Trophoblast cell (in vitro differentiated cells and primary cell): ENCODE data around the gene B3GLCT.

Experiments
- DNase-seq, 2 donors: peaks; one replicate each; pipeline ENCODE4 v3.0.0-alpha.2; 2016
- H2AFZ ChIP-seq: 2 replicates; pipeline ENCODE4 v1.6.1; 2013; ENCODE audit warnings: low read length, moderate library complexity, mild to moderate bottlenecking; ENCODE audit not compliant: insufficient read depth, poor library complexity
- H2AK5ac ChIP-seq: 2 replicates; pipeline ENCODE4 v1.6.1; 2013; ENCODE audit warnings: mild to moderate bottlenecking, low read length
- H2BK120ac ChIP-seq: 2 replicates; pipeline ENCODE4 v1.6.1; 2013; ENCODE audit warnings: low read length, mild to moderate bottlenecking, moderate library complexity; ENCODE audit not compliant: insufficient read depth, poor library complexity
- H2BK12ac ChIP-seq: 2 replicates; pipeline ENCODE4 v1.6.1; 2013; ENCODE audit warnings: mild to moderate bottlenecking, low read length, moderate library complexity
- H2BK5ac ChIP-seq: 2 replicates; pipeline ENCODE4 v1.6.1; 2013; ENCODE audit warnings: low read length, low read depth, moderate library complexity, mild to moderate bottlenecking; ENCODE audit not compliant: poor library complexity
- H3K14ac ChIP-seq: 2 replicates; pipeline ENCODE4 v1.6.1; 2013; ENCODE audit warnings: mild to moderate bottlenecking, low read length
- H3K18ac ChIP-seq: 2 replicates; pipeline ENCODE4 v1.6.1; 2013; ENCODE audit warnings: mild to moderate bottlenecking, low read length
- H3K23ac ChIP-seq: 2 replicates; pipeline ENCODE4 v1.6.1; 2013; ENCODE audit warnings: low read length
- H3K27ac ChIP-seq: 2 replicates; pipeline ENCODE4 v1.5.1; 2013; ENCODE audit warnings: low read depth, mild to moderate bottlenecking, inconsistent platforms, low read length, moderate library complexity
- H3K27me3 ChIP-seq: 2 replicates; pipeline ENCODE4 v1.6.1; 2013; ENCODE audit warnings: inconsistent platforms, mild to moderate bottlenecking, low read length, moderate library complexity; ENCODE audit not compliant: insufficient read depth
- H3K36me3 ChIP-seq, 2 experiments: 1 replicate in 1 of 2; 2 replicates in 1 of 2; pipeline ENCODE4 v1.6.1; 2013; ENCODE audit warnings: low read length in 2 of 2, mild to moderate bottlenecking in 2 of 2, moderate library complexity in 1 of 2; ENCODE audit not compliant: insufficient read depth in 2 of 2, control insufficient read depth in 1 of 2
- H3K4ac ChIP-seq: 2 replicates; pipeline ENCODE4 v1.6.1; 2013; ENCODE audit warnings: low read depth, mild to moderate bottlenecking, low read length, moderate library complexity
- H3K4me1 ChIP-seq, 2 experiments: 1 replicate in 1 of 2; 2 replicates in 1 of 2; pipeline ENCODE4 v1.6.1; 2013; ENCODE audit warnings: low read length in 2 of 2, mild to moderate bottlenecking in 2 of 2, moderate library complexity in 1 of 2; ENCODE audit not compliant: insufficient read depth in 2 of 2, control insufficient read depth in 1 of 2
- H3K4me2 ChIP-seq: 2 replicates; pipeline ENCODE4 v1.6.1; 2013; ENCODE audit warnings: inconsistent platforms, mild to moderate bottlenecking, low read length, moderate library complexity
- H3K4me3 ChIP-seq: 2 replicates; pipeline ENCODE4 v1.5.1; 2013; ENCODE audit warnings: mild to moderate bottlenecking, low read depth, low read length, inconsistent platforms
- H3K79me1 ChIP-seq: one replicate; pipeline ENCODE4 v1.6.1; 2013; ENCODE audit warnings: low read length
- H3K79me2 ChIP-seq: 2 replicates; pipeline ENCODE4 v1.6.1; 2013; ENCODE audit warnings: low read length, mild to moderate bottlenecking; ENCODE audit not compliant: control insufficient read depth, insufficient read depth, poor library complexity
- H3K9ac ChIP-seq: 2 replicates; pipeline ENCODE4 v1.6.1; 2013; ENCODE audit warnings: mild to moderate bottlenecking, low read length
- H3K9me3 ChIP-seq: 2 replicates; pipeline ENCODE4 v1.6.1; 2013; ENCODE audit warnings: low read depth, mild to moderate bottlenecking, control low read depth, inconsistent platforms, low read length; ENCODE audit not compliant: insufficient read depth
- H4K12ac ChIP-seq: 2 replicates; pipeline ENCODE4 v1.6.1; 2013; ENCODE audit warnings: low read depth, mild to moderate bottlenecking, low read length, moderate library complexity
- H4K8ac ChIP-seq: 2 replicates; pipeline ENCODE4 v1.6.1; 2013; ENCODE audit warnings: low read depth, mild to moderate bottlenecking, low read length, moderate library complexity
- H4K91ac ChIP-seq: one replicate; pipeline ENCODE4 v1.6.1; 2013; ENCODE audit warnings: low read depth, mild to moderate bottlenecking, low read length, moderate library complexity
- WGBS: extraction: QIAGEN DNeasy Blood & Tissue Kit; methylation state at CpG from one replicate; pipeline ENCODE4 v1.1.7; 2013; ENCODE audit warnings: missing lambda C conversion rate; ENCODE audit not compliant: insufficient read length, insufficient coverage; ENCODE audit errors: extremely low coverage; 5-methylcytosine and 5-hydroxymethylcytosine counted together

Gene B3GLCT

GRCh38 chr13:31310786-31311185, 111.0 kb downstream of the B3GLCT start:
- Histone ChIP-seq H2BK120ac (no peak overlapping the region), H3K4me1 (no peaks in the 10 kb centered on the region), H3K4me3 (no peak overlapping the region), H3K79me2 (no peaks in the 10 kb centered on the region), H3K27ac (no peak overlapping the region), H3K23ac (no peak overlapping the region), H3K18ac (no peak overlapping the region), H4K12ac (no peak overlapping the region), H3K36me3 (peaks cover 1 to 3% of the 10 kb centered on the region in 2 experiments), H3K14ac (no peak overlapping the region), H2AFZ (no peak overlapping the region), H3K4ac (no peak overlapping the region), H4K8ac (no peak overlapping the region), H2BK12ac (no peak overlapping the region), H3K79me1 (no peaks in the 10 kb centered on the region), H2AK5ac (no peak overlapping the region), H3K27me3 (no peaks in the 10 kb centered on the region), H4K91ac (no peak overlapping the region), H2BK5ac (no peak overlapping the region), H3K9me3 (peaks cover 8% of the 10 kb centered on the region), H3K4me2 (no peak overlapping the region), H3K9ac (no peak overlapping the region)
- DNase-seq, result no peak
- no CpG with 5 or more reads among the region's 3 CpGs for WGBS

- DNase-seq, result no peak
- H2BK120ac ChIP-seq, result no peak overlapping the region
- H3K14ac ChIP-seq, result no peak overlapping the region
- no CpG with 5 or more reads among the region's 2 CpGs for WGBS
- H3K79me1 ChIP-seq, result no peaks in the 10 kb centered on the region
- no peak overlapping the region for H3K27ac ChIP-seq
- no peak overlapping the region for H2AFZ ChIP-seq
- no peak overlapping the region for H3K4ac ChIP-seq
- no peak overlapping the region for H2BK12ac ChIP-seq
- H3K18ac ChIP-seq, result no peak overlapping the region
- H3K36me3 ChIP-seq, result peaks cover 5% of the 10 kb centered on the region in 2 experiments
- H4K12ac ChIP-seq, result no peak overlapping the region
- H3K27me3 ChIP-seq, result no peaks in the 10 kb centered on the region
- no peak overlapping the region for H3K23ac ChIP-seq
- no peaks in the 10 kb centered on the region for H3K4me1 ChIP-seq
- no peak overlapping the region for H3K4me3 ChIP-seq
- no peak overlapping the region for H3K4me2 ChIP-seq
- no peak overlapping the region for H2BK5ac ChIP-seq
- no peak overlapping the region for H3K9ac ChIP-seq
- no peak overlapping the region for H4K91ac ChIP-seq
- H4K8ac ChIP-seq, result no peak overlapping the region
- H2AK5ac ChIP-seq, result no peak overlapping the region
- H3K79me2 ChIP-seq, result no peaks in the 10 kb centered on the region
- H3K9me3 ChIP-seq, result peaks cover 12% of the 10 kb centered on the region
These were observed 112.1 kb downstream of the B3GLCT start for GRCh38 chr13:31311921-31312320.

GRCh38 chr13:31314961-31315360, 115.2 kb downstream of the B3GLCT start:
- Histone ChIP-seq H3K4me1 (no peaks in the 10 kb centered on the region), H2AFZ (no peak overlapping the region), H3K27me3 (no peaks in the 10 kb centered on the region), H3K14ac (no peak overlapping the region), H3K18ac (no peak overlapping the region), H3K79me1 (no peaks in the 10 kb centered on the region), H3K79me2 (no peaks in the 10 kb centered on the region), H4K12ac (no peak overlapping the region), H3K4me2 (no peak overlapping the region), H2BK12ac (no peak overlapping the region), H3K4me3 (no peak overlapping the region), H3K4ac (no peak overlapping the region), H2BK5ac (no peak overlapping the region), H2BK120ac (no peak overlapping the region), H2AK5ac (no peak overlapping the region), H3K36me3 (peaks cover 5 to 7% of the 10 kb centered on the region in 2 experiments), H3K9ac (no peak overlapping the region), H3K9me3 (peaks cover 15% of the 10 kb centered on the region), H3K27ac (no peak overlapping the region), H4K91ac (no peak overlapping the region), H3K23ac (no peak overlapping the region), H4K8ac (no peak overlapping the region)
- no CpG with 5 or more reads among the region's 2 CpGs for WGBS
- DNase-seq, result no peak

GRCh38 chr13:31320946-31321345, 121.2 kb downstream of the B3GLCT start:
- Histone ChIP-seq H2BK5ac (no peak overlapping the region), H4K12ac (no peak overlapping the region), H4K91ac (no peak overlapping the region), H3K36me3 (peaks cover 3% of the 10 kb centered on the region in 2 experiments), H3K79me2 (no peaks in the 10 kb centered on the region), H2AFZ (no peak overlapping the region), H3K4ac (no peak overlapping the region), H3K79me1 (no peaks in the 10 kb centered on the region), H3K9me3 (peaks cover 6% of the 10 kb centered on the region), H4K8ac (no peak overlapping the region), H2BK12ac (no peak overlapping the region), H3K14ac (no peak overlapping the region), H3K18ac (no peak overlapping the region), H2BK120ac (no peak overlapping the region), H2AK5ac (no peak overlapping the region), H3K4me2 (no peak overlapping the region), H3K27me3 (no peaks in the 10 kb centered on the region), H3K27ac (no peak overlapping the region), H3K4me3 (no peak overlapping the region), H3K4me1 (no peaks in the 10 kb centered on the region), H3K9ac (no peak overlapping the region), H3K23ac (no peak overlapping the region)
- no peak for DNase-seq
- WGBS, result no CpG with 5 or more reads among the region's 4 CpGs
